ENCODE data around the gene APMAP.
"Not testable (repeated sequence)": the region's sequence is repeated elsewhere in the genome, so short reads cannot be mapped to it uniquely, and the experiment has no call there.

Gene APMAP

DNA sequence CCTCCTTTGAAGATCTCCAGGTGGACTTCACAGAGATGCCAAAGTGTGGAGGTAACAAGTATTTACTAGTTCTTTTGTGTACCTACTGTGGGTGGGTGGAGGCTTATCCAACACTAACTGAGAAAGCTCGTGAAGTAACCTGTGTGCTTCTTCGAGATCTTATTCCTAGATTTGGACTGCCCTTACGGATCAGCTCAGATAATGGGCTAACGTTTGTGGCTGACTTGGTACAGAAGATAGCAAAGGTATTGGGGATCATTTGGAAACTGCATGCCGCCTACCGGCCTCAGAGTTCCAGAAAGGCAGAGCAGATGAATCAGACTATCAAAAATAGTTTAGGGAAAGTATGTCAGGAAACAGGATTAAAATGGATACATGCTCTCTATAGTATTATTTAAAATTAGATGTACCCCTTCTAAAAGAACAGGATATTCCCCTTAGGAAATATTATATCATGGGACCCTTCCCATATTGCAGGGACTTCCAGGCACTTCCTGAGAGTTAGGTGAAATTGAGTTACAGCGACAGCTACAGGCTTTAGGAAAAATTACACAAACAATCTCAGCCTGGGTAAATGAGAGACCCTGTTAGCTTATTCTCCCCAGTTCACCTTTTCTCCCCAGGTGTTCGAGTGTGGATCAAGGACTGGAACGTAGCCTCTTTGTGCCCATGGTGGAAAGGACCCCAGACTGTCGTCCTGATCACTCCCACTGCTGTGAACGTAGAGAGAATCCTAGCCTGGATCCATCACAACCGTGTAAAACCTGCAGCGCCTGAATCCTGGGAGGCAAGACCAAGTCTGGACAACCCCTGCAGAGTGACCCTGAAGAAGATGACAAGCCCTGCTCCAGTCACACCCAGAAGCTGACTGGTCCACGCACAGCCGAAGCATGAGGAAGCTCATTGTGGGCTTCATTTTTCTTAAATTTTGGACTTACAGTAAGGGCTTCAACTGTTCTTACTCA is 61.5 kb downstream of the APMAP start:
- DNase-seq (ENCODE audit: low read depth in 2 of 2): not testable (repeated sequence)

GRCh38 chr20:24929867-24930723 is 62.5 kb downstream of the APMAP start:
- not testable (repeated sequence) for DNase-seq (ENCODE audit: low read depth in 2 of 2)

DNA sequence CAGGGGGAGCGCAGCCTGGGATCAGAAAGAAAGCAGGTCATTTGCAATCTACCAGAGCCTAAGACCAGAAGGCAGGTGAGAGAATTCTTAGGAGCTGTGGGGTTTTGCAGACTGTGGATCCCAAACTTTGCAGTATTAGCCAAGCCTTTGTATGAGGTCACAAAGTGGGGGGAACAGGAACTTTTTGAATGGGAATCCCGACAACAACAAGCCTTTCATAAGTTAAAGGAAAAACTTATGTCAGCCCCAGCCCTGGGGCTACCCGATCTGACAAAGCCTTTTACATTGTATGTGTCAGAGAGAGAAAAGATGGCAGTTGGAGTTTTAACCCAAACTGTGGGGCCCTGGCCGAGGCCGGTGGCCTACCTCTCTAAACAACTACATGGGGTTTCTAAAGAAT is 63.3 kb downstream of the APMAP start:
- DNase-seq (ENCODE audit: low read depth in 2 of 2): not testable (repeated sequence)

- DNase-seq (ENCODE audit: low read depth in 2 of 2): not testable (repeated sequence)
These were observed 71.8 kb downstream of the APMAP start for GRCh38 chr20:24920706-24921105.

DNA sequence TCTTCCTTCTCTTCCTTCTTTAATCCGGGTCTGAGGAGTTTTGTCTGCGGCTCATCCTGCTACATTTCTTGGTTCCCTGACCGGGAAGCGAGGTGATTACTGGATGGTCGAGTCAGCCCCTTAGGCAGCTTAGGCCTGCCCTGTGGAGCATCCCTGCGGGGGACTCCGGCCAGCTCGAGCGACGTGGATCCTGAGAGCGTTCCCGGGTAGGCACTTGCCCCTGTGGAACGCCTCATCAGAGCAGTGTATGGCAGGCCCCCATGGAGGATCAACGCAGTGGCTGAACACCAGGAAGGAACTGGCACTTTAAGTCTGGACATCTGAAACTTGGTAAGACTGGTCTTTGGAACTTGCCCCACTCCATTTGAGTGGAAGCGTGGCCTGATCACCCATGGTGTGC is 72.9 kb downstream of the APMAP start:
- DNase-seq (ENCODE audit: low read depth in 2 of 2): not testable (repeated sequence)

DNA sequence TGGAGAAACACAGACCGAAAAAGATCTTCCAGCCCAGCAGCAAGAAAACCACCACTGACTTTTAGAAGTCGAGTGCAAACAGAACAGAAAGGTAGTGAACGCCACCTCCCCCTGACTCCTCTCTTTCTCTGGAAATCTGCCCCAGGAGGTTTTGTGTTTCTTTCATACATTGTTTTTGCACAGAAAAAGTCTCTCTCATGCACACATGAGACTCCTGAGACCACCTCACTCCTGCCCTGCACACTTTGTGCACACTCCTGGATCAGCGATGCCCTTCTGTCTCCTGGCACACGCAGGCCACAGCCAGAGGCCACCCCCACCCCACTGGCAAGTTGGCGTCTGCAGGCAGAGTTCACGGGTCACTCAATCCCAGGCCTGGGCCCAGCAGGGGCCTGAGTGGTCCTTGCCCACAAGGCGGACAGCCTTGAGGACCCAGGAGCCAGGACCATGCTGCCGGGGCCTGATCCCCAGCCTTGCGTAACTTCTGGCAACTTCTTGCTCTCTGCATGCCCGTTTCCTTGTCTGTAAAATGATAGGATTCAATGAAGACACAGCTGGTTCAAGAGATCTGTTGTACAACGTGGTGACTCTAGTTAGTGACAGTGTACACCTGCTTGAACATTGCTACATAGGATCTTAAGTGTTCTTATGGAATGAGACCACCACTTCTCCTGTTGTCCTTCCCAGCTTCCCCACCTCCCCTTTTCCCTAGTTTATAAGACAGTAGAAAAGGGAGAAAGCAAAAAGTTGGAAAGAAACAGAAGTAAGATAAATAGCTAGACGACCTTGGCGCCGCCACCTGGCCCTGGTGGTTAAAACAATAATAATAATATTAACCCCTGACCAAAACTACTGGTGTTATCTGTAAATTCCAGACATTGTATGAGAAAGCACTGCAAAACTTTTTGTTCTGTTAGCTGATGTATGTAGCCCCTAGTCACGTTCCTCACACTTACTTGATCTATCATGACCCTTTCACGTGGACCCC is 73.7 kb downstream of the APMAP start:
- DNase-seq (ENCODE audit: low read depth in 2 of 2): no peak

GRCh38 chr20:24917797-24918578 is 74.6 kb downstream of the APMAP start:
- DNase-seq (ENCODE audit: low read depth in 2 of 2): peak; percentile 34 to 40

- DNase-seq (ENCODE audit: low read depth in 2 of 2): no peak
These were observed 75.5 kb downstream of the APMAP start for GRCh38 chr20:24917056-24917455.

DNA sequence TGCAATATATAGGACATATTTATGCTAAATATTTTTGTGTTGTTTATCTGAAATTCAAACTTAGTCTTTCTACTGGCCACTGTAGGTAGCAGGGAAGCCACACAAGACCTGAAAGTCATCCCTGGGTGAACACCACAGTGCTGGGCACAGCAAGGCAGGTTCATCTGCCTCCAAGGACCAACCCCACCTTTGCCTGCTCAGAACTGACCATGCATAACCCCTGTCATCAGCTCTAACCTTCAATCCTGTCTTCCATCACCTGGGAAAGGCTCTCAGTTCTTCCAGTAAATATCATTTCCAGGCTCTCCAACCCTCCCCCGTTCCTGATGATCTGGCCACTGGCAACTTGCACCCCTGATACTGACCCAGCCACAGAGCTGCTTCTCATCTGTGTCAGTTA is 76.1 kb downstream of the APMAP start:
- DNase-seq (ENCODE audit: low read depth in 2 of 2): no peak

DNA sequence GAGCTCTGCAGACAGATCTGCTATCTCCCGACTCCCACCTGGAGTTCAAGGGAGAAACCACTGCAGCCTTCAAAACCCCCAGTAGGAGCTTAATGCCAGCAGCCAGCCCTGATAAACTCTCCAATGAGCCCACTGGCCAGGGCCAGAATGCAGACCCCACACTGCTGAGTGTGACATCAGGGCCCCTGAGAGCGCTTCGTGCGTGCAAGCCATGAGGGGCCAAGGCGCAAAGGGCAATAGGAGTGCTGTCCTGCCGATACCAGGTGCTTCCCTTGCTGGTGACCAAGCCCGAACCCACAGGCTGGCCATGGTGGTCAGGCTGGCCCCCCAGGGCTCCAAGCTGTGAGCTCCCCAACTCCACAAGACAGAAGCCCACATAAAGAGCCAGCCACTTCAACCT is 76.7 kb downstream of the APMAP start:
- no peak for DNase-seq (ENCODE audit: low read depth in 2 of 2)

- no peak for DNase-seq (ENCODE audit: low read depth in 2 of 2)
These were observed 77.1 kb downstream of the APMAP start for GRCh38 chr20:24915440-24915839.

GRCh38 chr20:24914388-24915241 is 77.9 kb downstream of the APMAP start:
- DNase-seq (ENCODE audit: low read depth in 2 of 2): no peak

DNA sequence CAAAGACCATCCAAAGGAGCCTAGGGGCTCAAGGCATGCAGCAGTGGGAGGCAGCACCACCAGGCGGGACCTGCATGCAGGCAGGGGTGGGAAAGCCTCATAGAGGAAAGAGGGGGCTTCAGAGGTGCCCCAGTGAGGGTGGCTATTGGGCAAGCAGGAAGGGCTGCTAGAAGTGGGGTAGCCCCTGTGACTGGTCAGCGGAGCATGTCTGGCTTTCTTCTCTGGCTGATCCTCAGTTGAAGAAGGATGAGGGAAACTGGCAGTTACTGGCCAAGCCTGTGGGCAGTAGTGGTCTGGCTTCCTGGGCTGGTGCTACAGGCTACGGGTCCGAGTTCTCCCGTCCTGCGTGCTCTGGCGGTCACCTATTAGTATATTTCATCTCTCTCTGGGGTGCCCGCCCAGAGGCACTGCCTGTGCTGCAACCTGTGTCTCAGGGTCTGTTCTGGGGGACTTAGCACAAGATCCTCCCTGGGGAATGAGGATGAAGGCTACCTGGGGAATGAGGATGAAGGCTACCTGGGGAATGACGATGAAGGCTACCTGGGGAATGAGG is 79.4 kb downstream of the APMAP start:
- DNase-seq (ENCODE audit: low read depth in 2 of 2): no peak
